Gastroesophageal sphincter (tissue), 3 donors: ENCODE results near the gene FKRP.

Source experiments
- CTCF ChIP-seq, 4 experiments: fragments of 200-600 bp in 2 of 4; fragments of 450-650 bp in 2 of 4; sonication (generic) in 1 of 4; IDR thresholded peaks; one replicate each; pipeline ENCODE4 v1.5.1; 2017 to 2019; ENCODE audit warnings: antibody characterized with exemption in 4 of 4, mild to moderate bottlenecking in 2 of 4, moderate library complexity in 2 of 4
- POLR2A ChIP-seq, 2 donors: fragments of 450-650 bp; IDR thresholded peaks; one replicate each; pipeline ENCODE4 v1.6.1; 2017; ENCODE audit warnings: antibody characterized with exemption in 2 of 2, mild to moderate bottlenecking in 2 of 2, moderate library complexity in 1 of 2

- TF ChIP-seq POLR2A (IDR thresholded peaks at IDR 0.05): no peak
- no peak for TF ChIP-seq CTCF (IDR thresholded peaks at IDR 0.05)
Observed at GRCh38 chr19:46725859-46726393, 19.9 kb upstream of the FKRP start.
